Esophagus muscularis mucosa (tissue), 4 donors: ENCODE results near the gene MBD2. TPM values are rescaled to one million over a fixed set of nuclear protein-coding genes. Genes with fewer than 3 reads are reported as not detected.

ENCODE experiments used
- DNase-seq: peaks from one replicate; pipeline ENCODE4 v3.0.0-alpha.2; 2017; ENCODE audit errors: extremely low spot score
- H3K27ac ChIP-seq, 4 donors: fragments of 200-600 bp; sonication (generic); replicated peaks in 1 of 4; 1 replicate in 3 of 4; 2 replicates in 1 of 4; pipeline ENCODE4 v1.5.1; 2016 to 2019; ENCODE audit warnings: mild to moderate bottlenecking in 1 of 4
- H3K27me3 ChIP-seq, 4 donors: fragments of 200-600 bp; sonication (generic); one replicate each; pipeline versions ENCODE4 v1.5.1 to v1.6.0; 2016 to 2019
- H3K36me3 ChIP-seq, 4 donors: fragments of 200-600 bp; sonication (generic); one replicate each; pipeline ENCODE4 v1.5.1; 2016 to 2019
- H3K4me1 ChIP-seq, 4 donors: fragments of 200-600 bp; sonication (generic); one replicate each; pipeline ENCODE4 v1.5.1; 2016 to 2019
- H3K4me3 ChIP-seq, 4 donors: fragments of 200-600 bp; sonication (generic); 1 replicate in 2 of 4; 2 replicates in 2 of 4; pipeline ENCODE4 v1.5.1; 2016 to 2019; ENCODE audit warnings: mild to moderate bottlenecking in 4 of 4, moderate library complexity in 1 of 4
- H3K9me3 ChIP-seq, 4 donors: fragments of 200-600 bp; sonication (generic); 1 replicate in 3 of 4; 2 replicates in 1 of 4; pipeline ENCODE4 v1.5.1; 2016 to 2019
- CTCF ChIP-seq, 3 experiments: fragments of 200-600 bp in 2 of 3; fragments of 450-650 bp in 1 of 3; sonication (generic) in 2 of 3; IDR thresholded peaks; one replicate each; pipeline ENCODE4 v1.5.1; 2017 to 2019; ENCODE audit warnings: antibody characterized with exemption in 3 of 3, mild to moderate bottlenecking in 2 of 3, moderate library complexity in 1 of 3
- EP300 ChIP-seq: sonication (generic); formaldehyde crosslinking; IDR thresholded peaks from one replicate; pipeline ENCODE4 v1.6.1; 2017; ENCODE audit warnings: antibody characterized with exemption
- POLR2A ChIP-seq: fragments of 450-650 bp; IDR thresholded peaks from one replicate; pipeline ENCODE4 v1.6.1; 2017; ENCODE audit warnings: antibody characterized with exemption, moderate library complexity, mild to moderate bottlenecking, low read depth
- POLR2AphosphoS5 ChIP-seq, 2 donors: sonication (generic); formaldehyde crosslinking; IDR thresholded peaks; one replicate each; pipeline ENCODE4 v1.6.1; 2017; ENCODE audit warnings: antibody characterized with exemption in 2 of 2
- WGBS: methylation state at CpG from one replicate; pipeline ENCODE4 v1.1.5; 2018; 5-methylcytosine and 5-hydroxymethylcytosine counted together
- intact Hi-C: fragments of 100-400 bp; cut with DNase I; formaldehyde crosslinking; loops from one replicate; pipeline ENCODE4 v1.15.1; 2023
- total RNA-seq, 4 donors: library from RNA; depleted of rRNA; stranded (reverse); fragments of >200 nt; gene quantifications; one replicate each; pipeline versions ENCODE4 v1.1.0 to v1.2.1, GENCODE V29; 2016

MBD2 gene
- total RNA-seq, 4 donors from 2014 or later = 30.7 to 43.9 (median 40.8) TPM

GRCh38 chr18:54217624-54218023 lies 6.8 kb downstream of the MBD2 start:
- Histone ChIP-seq H3K27me3 (no peaks in the 10 kb centered on the region), H3K4me1 (peaks cover 13 to 37% (median 31%) of the 10 kb centered on the region in 4 donors), H3K27ac (no peak overlapping the region), H3K4me3 (no peak overlapping the region), H3K9me3 (no peaks in the 10 kb centered on the region), H3K36me3 (no peaks in the 10 kb centered on the region)
- WGBS = 100% methylated on average over 1 of the region's 1 CpG
- intact Hi-C loops = no loop called here
- TF ChIP-seq CTCF (IDR thresholded peaks at IDR 0.05) = no peak
- no peak for TF ChIP-seq EP300
- no peak for TF ChIP-seq POLR2AphosphoS5 (IDR thresholded peaks at IDR 0.05)
- no peak for TF ChIP-seq POLR2A
- no peak for DNase-seq

GRCh38 chr18:54215069-54215468 lies 9.4 kb downstream of the MBD2 start:
- DNase-seq = no peak
- peaks cover 0 to 18% (median 7%) of the 10 kb centered on the region in 4 donors for H3K4me1 ChIP-seq
- no peaks in the 10 kb centered on the region for H3K27me3 ChIP-seq
- TF ChIP-seq CTCF (IDR thresholded peaks at IDR 0.05) (no peak), EP300 (no peak), POLR2AphosphoS5 (IDR thresholded peaks at IDR 0.05) (no peak)
- no peaks in the 10 kb centered on the region for H3K36me3 ChIP-seq
- WGBS = 88% methylated on average over 3 of the region's 3 CpGs
- no peaks in the 10 kb centered on the region for H3K9me3 ChIP-seq
- no peak overlapping the region for H3K4me3 ChIP-seq
- H3K27ac ChIP-seq = no peak overlapping the region
- intact Hi-C loops = no loop called here

- no peak overlapping the region for H3K27ac ChIP-seq
- TF ChIP-seq EP300 (no peak), POLR2AphosphoS5 (IDR thresholded peaks at IDR 0.05) (no peak), POLR2A (no peak), CTCF (IDR thresholded peaks at IDR 0.05) (no peak)
- no peaks in the 10 kb centered on the region for H3K9me3 ChIP-seq
- peaks cover 8 to 29% (median 21%) of the 10 kb centered on the region in 4 donors for H3K4me1 ChIP-seq
- no peak overlapping the region for H3K4me3 ChIP-seq
- 84% methylated on average over 1 of the region's 1 CpG for WGBS
- no peak for DNase-seq
- no peaks in the 10 kb centered on the region for H3K27me3 ChIP-seq
- intact Hi-C loops = no loop called here
- H3K36me3 ChIP-seq = no peaks in the 10 kb centered on the region
Measured at GRCh38 chr18:54210463-54210862, 14.0 kb downstream of the MBD2 start.

GRCh38 chr18:54209471-54210180 lies 14.8 kb downstream of the MBD2 start:
- Histone ChIP-seq H3K36me3 (peaks cover 0 to 3% (median under 1%) of the 10 kb centered on the region in 4 donors), H3K4me3 (no peak overlapping the region), H3K27me3 (no peaks in the 10 kb centered on the region), H3K27ac (no peak overlapping the region), H3K9me3 (no peaks in the 10 kb centered on the region), H3K4me1 (peaks cover 12 to 34% (median 27%) of the 10 kb centered on the region in 4 donors)
- TF ChIP-seq POLR2AphosphoS5 (IDR thresholded peaks at IDR 0.05) (no peak), POLR2A (no peak), CTCF (IDR thresholded peaks at IDR 0.05) (no peak), EP300 (no peak)
- intact Hi-C loops = no loop called here
- 74% methylated on average over 1 of the region's 1 CpG for WGBS
- DNase-seq = no peak

GRCh38 chr18:54206447-54206846 lies 18.0 kb downstream of the MBD2 start:
- intact Hi-C loops = no loop called here
- Histone ChIP-seq H3K27ac (no peak overlapping the region), H3K27me3 (no peaks in the 10 kb centered on the region), H3K4me3 (no peak overlapping the region), H3K4me1 (peaks cover 12 to 29% (median 27%) of the 10 kb centered on the region in 4 donors), H3K36me3 (peaks cover 5 to 33% (median 20%) of the 10 kb centered on the region in 4 donors), H3K9me3 (no peaks in the 10 kb centered on the region)
- TF ChIP-seq CTCF (IDR thresholded peaks at IDR 0.05) (no peak), EP300 (no peak), POLR2AphosphoS5 (IDR thresholded peaks at IDR 0.05) (no peak), POLR2A (no peak)
- whole genome bisulfite sequencing = 79% methylated on average over 2 of the region's 2 CpGs
- DNase-seq = no peak
